GM18951 (cell line): ENCODE measurements around the gene SCYL1.

Experiments
- POLR2A ChIP-seq: IDR thresholded peaks from 4 replicates; pipeline ENCODE4 v1.6.1; 2011; ENCODE audit warnings: mild to moderate bottlenecking; ENCODE audit not compliant: insufficient read length, insufficient read depth; ENCODE audit errors: extremely low read depth
- in situ Hi-C: fragments of 300-500 bp; cut with MboI; formaldehyde crosslinking; loops from one replicate; pipeline ENCODE4 v1.12.0; 2022; ENCODE audit warnings: low sequenced_read_pairs, mixed read lengths, inconsistent platforms; ENCODE audit not compliant: unreplicated experiment

SCYL1 gene

DNA sequence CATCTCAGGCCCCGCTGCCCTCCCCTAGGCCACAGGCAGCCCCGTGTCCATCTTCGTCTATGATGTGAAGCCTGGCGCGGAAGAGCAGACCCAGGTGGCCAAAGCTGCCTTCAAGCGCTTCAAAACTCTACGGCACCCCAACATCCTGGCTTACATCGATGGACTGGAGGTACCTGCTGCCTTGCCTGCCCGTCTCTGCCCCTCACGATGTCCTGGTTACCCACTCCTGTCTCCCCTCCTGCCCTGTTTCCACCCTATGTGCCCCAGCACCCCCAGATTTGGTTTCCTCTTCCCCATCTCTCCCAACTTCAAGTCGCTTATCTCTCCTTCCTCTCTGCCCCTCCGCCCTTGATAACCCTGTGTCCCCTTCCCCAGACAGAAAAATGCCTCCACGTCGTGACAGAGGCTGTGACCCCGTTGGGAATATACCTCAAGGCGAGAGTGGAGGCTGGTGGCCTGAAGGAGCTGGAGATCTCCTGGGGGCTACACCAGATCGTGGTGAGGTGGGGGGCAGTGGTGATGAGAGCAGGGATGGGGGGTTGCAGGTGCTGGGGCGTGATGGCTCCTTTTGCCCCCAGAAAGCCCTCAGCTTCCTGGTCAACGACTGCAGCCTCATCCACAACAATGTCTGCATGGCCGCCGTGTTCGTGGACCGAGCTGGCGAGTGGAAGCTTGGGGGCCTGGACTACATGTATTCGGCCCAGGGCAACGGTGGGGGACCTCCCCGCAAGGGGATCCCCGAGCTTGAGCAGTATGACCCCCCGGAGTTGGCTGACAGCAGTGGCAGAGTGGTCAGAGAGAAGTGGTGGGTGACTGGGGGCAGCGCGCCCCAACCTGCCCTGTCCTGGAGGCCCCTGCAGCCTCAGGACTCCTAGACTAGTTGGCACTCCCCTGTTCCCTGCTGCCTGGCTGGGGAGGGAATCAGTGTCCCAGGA, 930 bp downstream of the SCYL1 start:
- no peak for TF ChIP-seq POLR2A
- in situ Hi-C loops: no loop called here

DNA sequence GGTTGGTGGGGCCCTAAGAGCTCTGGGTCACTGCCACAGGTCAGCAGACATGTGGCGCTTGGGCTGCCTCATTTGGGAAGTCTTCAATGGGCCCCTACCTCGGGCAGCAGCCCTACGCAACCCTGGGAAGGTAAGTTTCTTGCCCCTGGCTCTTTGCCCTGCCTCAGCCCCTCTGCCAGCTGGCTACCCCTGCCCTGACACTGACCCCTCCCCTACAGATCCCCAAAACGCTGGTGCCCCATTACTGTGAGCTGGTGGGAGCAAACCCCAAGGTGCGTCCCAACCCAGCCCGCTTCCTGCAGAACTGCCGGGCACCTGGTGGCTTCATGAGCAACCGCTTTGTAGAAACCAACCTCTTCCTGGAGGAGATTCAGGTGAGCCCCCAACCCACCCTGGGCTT, 1.9 kb downstream of the SCYL1 start:
- in situ Hi-C loops: no loop called here
- no peak for TF ChIP-seq POLR2A

DNA sequence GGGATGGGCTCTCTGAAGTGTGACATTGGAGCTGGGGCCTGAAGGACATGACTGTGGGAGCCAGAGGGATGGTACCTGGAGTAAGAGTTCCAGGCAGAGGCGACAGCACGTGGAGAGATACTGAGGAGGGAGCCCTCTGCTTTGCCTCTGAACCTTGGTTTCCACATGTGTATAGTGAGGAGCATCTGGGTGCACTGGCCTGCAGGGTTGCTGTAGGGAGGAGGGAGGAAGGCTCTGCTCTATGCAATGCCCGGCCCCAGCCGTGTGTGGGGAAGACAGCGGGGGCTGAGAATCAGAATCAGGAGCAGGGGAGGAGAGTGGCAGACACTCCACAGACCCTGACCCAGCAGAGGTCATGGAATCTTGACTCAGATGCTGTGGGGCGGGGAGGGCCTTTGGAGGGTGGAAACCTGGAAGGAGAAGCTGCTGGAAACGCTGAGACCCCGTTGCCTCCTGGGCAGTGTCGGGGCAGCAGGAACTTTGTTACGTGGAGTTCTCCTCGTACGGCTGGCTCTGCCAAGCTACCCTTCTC, 4.0 kb downstream of the SCYL1 start:
- in situ Hi-C loops: no loop called here

DNA sequence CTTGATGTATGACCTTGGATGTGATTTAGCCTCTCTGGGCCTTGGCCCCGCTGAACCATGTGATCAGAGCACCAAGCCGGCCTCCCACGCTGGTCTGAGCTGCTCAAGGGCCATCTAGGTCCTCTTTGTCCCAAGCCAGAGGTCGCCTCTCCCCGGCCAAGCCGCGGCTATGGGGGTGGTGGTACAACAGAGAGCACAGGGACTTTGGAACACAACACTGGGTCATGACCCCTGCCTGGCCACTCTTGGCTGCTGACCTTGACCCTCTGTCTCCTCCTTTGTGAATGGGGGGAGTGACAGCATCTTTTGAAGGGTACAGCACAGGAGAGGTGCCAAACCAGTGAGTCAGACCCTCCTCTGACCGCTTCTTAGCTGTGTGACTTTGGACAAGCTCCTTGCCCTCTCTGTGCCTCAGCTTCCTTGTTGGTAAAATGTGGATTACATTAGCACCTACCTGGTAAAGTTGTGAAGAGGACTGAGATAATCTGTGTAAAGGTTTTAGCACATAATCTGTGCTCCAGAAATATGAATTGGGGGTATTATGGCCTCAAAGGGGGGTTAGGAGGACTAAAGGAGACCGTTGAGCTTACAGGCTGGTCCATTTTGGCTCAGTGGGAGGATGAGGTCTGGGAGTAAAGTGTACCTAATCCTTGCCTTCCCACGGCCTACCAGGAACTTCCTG, 4.7 kb downstream of the SCYL1 start:
- in situ Hi-C loops: no loop called here
- TF ChIP-seq POLR2A: no peak

More for the DNA sequence above, 4.0 kb downstream of the SCYL1 start:
- no peak for TF ChIP-seq POLR2A

DNA sequence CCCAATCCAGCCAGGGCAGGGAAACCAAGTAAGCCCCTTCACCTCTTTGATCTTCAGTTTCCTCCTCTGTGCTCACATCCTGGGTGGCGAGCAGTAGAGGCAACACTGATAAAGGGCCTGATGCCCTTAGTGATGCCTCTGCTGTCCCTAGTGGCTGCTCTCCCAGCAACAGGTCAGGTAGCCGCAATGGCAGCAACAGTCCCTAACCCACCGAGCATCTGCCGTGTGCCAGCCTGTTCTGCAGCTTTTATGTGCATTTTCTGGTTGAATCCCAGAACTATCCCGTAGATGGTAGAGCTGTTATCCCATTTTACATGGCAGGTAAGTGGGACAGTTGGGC, 5.2 kb downstream of the SCYL1 start:
- no peak for TF ChIP-seq POLR2A
- in situ Hi-C loops: no loop called here

DNA sequence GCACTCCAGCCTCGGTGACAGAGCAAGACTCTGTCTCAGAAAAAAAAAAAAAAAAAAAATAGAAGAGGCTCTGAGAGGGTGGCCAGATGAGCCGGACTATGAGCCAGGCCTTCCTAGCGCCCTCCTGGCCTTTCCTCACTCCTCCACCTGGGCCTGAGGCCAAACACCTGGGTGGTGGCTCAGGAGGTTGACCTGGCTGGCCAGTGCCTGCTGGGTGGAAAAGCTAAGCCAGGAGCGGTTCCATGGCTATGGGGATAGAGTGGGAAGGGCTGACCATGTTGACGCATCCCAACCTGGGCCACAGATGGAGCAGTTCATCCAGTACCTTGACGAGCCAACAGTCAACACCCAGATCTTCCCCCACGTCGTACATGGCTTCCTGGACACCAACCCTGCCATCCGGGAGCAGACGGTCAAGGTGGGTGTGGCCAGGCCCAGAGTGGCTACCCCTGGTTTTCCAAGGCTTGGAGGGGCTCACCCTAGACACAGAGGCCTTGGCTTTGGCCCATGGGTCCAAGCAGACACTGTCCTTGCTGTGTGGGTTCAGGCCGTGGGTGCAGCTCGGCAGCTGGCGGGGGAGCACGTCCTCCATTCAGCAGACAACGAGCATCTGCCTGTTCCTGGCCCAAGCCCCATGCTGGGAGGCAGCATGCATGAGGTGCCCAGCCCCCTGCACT, 7.6 kb downstream of the SCYL1 start:
- TF ChIP-seq POLR2A: no peak
- in situ Hi-C loops: no loop called here

DNA sequence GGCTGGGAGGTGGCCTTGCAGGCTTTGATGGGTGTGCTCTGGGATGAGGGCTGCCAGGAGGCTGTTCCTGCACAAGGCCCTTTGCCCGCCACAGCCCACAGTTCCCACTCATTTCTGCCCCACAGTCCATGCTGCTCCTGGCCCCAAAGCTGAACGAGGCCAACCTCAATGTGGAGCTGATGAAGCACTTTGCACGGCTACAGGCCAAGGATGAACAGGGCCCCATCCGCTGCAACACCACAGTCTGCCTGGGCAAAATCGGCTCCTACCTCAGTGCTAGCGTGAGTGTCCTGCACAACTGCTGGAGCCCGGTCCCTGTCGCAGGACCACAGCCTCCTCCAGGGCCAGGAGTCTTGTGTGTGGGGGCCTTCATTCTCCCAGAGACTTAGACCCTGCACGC, 10.2 kb downstream of the SCYL1 start:
- TF ChIP-seq POLR2A: no peak
- in situ Hi-C loops: no loop called here

DNA sequence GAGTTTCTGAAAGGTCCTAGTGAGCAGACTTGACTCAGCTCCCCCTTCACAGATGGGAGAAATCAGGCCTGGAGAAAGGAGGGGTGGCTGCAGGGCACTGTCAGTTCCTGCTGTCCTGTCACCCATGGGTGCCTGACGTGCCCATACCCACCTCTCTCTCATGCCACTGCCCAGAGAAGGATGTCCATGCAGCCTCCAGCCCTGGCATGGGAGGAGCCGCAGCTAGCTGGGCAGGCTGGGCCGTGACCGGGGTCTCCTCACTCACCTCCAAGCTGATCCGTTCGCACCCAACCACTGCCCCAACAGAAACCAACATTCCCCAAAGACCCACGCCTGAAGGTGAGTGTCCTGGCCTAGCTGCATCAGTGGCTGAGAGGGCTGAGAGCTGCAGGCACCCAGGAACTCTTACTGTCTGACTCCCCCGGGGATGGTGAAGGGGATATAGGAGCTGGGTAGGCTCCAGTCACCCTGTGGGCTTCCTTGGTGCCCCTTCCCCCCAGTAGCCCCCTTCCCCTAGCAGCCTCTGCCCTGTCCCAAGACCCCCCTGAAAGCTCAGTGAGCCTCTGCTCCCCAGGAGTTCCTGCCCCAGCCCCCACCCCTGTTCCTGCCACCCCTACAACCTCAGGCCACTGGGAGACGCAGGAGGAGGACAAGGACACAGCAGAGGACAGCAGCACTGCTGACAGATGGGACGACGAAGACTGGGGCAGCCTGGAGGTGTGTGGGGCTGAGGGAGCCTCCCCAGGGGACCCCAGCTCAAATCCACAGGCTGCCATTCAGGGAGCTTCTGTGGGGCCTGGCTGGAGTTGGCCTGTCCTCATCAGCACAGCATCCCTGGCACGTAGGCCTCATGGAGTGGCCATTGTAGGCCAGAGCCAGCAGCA, 11.8 kb downstream of the SCYL1 start:
- TF ChIP-seq POLR2A: no peak
- in situ Hi-C loops: no loop called here

DNA sequence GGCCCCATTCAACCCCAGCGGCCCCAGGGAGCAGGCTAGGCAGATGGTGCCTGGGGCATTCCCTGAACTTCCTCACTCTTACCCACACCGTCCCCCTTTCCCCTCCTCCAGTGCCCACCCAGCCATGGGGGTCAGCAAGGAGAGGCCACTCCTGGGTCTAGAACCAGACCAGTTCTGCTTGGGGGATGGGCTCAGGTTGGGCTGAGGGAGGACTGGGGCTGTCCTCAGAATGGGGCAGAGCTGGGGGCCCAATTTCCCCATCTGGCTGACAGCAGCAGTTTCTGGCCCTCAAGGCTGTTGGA, 12.4 kb downstream of the SCYL1 start:
- TF ChIP-seq POLR2A: no peak
- in situ Hi-C loops: no loop called here

DNA sequence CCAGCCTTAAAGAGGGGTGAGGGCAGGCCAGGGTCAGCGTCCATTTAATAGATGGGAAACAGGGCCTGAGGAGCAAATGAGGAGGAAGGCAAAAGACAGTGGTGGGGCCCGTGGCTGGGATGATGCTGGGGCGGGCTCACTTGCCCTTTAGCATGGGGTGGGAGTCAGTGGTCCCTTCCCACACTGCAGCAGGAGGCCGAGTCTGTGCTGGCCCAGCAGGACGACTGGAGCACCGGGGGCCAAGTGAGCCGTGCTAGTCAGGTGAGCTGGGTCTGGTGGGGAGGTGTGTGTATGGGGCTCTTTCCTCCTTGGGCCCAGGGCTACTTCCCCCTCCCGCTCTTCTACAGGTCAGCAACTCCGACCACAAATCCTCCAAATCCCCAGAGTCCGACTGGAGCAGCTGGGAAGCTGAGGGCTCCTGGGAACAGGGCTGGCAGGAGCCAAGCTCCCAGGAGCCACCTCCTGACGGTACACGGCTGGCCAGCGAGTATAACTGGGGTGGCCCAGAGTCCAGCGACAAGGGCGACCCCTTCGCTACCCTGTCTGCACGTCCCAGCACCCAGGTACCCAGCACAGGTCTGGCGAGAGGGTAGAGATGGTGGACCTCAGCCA, 12.8 kb downstream of the SCYL1 start:
- no peak for TF ChIP-seq POLR2A
- in situ Hi-C loops: no loop called here

DNA sequence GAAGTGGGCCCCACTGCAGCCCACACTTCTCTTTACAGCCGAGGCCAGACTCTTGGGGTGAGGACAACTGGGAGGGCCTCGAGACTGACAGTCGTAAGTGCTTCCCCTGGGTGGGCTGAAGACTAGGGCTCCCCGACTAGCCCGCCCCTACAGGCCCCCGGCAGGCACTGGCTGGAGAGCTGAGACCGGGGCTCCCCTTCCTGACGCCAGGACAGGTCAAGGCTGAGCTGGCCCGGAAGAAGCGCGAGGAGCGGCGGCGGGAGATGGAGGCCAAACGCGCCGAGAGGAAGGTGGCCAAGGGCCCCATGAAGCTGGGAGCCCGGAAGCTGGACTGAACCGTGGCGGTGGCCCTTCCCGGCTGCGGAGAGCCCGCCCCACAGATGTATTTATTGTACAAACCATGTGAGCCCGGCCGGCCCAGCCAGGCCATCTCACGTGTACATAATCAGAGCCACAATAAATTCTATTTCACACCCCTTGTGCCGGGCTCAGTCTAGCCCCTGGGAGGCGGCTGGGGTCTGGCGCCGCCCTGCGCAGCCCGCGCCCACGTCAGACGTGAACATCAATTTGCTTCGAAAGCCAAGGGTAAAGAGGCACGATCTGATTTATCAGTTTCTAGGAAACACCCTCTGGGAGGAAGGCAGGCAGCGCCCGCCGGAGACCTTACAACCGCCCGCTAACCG, 13.5 kb downstream of the SCYL1 start:
- in situ Hi-C loops: no loop called here
- no peak for TF ChIP-seq POLR2A
